Cardiac muscle cell (in vitro differentiated cells and primary cell): ENCODE measurements around the gene LRP1B. TPM values are rescaled to one million over a fixed set of nuclear protein-coding genes. Genes with fewer than 3 reads are reported as not detected.
A peak's percentile ranks its signal among the peaks of the same experiment; 100 is the strongest.

Experiments used
- DNase-seq, 2 donors: peaks; one replicate each; pipeline versions ENCODE4 v3.0.0 to v3.0.0-alpha.2; 2010 to 2017; ENCODE audit warnings: low read depth in 1 of 2, low spot score in 1 of 2
- H3K27ac ChIP-seq: fragments of 200-600 bp; sonication (generic); 2 replicates; pipeline ENCODE4 v1.5.1; 2016
- H3K27me3 ChIP-seq: fragments of 200-600 bp; sonication (generic); 2 replicates; pipeline ENCODE4 v1.6.0; 2016; ENCODE audit warnings: control low read depth
- H3K36me3 ChIP-seq: fragments of 200-600 bp; sonication (generic); 2 replicates; pipeline ENCODE4 v1.5.1; 2016; ENCODE audit warnings: control low read depth
- H3K4me1 ChIP-seq: fragments of 200-600 bp; sonication (generic); 2 replicates; pipeline ENCODE4 v1.8.1; 2017; ENCODE audit warnings: low read depth, mild to moderate bottlenecking, mixed run types
- H3K4me3 ChIP-seq: fragments of 200-600 bp; sonication (generic); 2 replicates; pipeline ENCODE4 v1.5.1; 2016; ENCODE audit warnings: mild to moderate bottlenecking
- H3K9me3 ChIP-seq: fragments of 200-600 bp; sonication (generic); 2 replicates; pipeline ENCODE4 v1.5.1; 2017; ENCODE audit warnings: low read depth, mild to moderate bottlenecking, control low read depth
- CTCF ChIP-seq: IDR thresholded peaks from 2 replicates; pipeline ENCODE4 v1.5.1; 2012; ENCODE audit warnings: low read depth, mild to moderate bottlenecking, low read length
- polyA plus RNA-seq: library from polyadenylated mRNA; unstranded; fragments of >200 nt; fragmentation: Nextera tagmentation; extraction: Ambion mirVana; gene quantifications from 2 replicates; pipeline ENCODE4 v1.2.1, GENCODE V29; 2016
- total RNA-seq: library from RNA; depleted of rRNA; stranded (reverse); fragments of >200 nt; gene quantifications from 2 replicates; pipeline ENCODE4 v1.2.3, GENCODE V29; 2016

The LRP1B gene
- total and polyA plus RNA-seq, 2 experiments from 2014 or later: 1.2 to 2.5 TPM

GRCh38 chr2:141498561-141498960 is 632.3 kb downstream of the LRP1B start:
- Histone ChIP-seq H3K27ac (peak overlapping the region; percentile 53), H3K4me3 (no peak overlapping the region), H3K27me3 (no peaks in the 10 kb centered on the region), H3K9me3 (no peaks in the 10 kb centered on the region), H3K4me1 (peaks cover 17% of the 10 kb centered on the region), H3K36me3 (no peaks in the 10 kb centered on the region)
- TF ChIP-seq CTCF: no peak
- DNase-seq: no peak

- Histone ChIP-seq H3K4me1 (peaks cover 17% of the 10 kb centered on the region), H3K27me3 (no peaks in the 10 kb centered on the region), H3K4me3 (no peak overlapping the region), H3K27ac (no peak overlapping the region), H3K36me3 (no peaks in the 10 kb centered on the region), H3K9me3 (no peaks in the 10 kb centered on the region)
- no peak for DNase-seq
- no peak for TF ChIP-seq CTCF
These were observed 633.5 kb downstream of the LRP1B start for GRCh38 chr2:141497272-141497671.

GRCh38 chr2:141496810-141497209 is 634.0 kb downstream of the LRP1B start:
- Histone ChIP-seq H3K4me1 (peaks cover 17% of the 10 kb centered on the region), H3K27me3 (no peaks in the 10 kb centered on the region), H3K27ac (no peak overlapping the region), H3K36me3 (no peaks in the 10 kb centered on the region), H3K9me3 (no peaks in the 10 kb centered on the region), H3K4me3 (no peak overlapping the region)
- no peak for DNase-seq
- no peak for TF ChIP-seq CTCF

- no peak for TF ChIP-seq CTCF
- H3K36me3 ChIP-seq: no peaks in the 10 kb centered on the region
- peaks cover 8% of the 10 kb centered on the region for H3K4me1 ChIP-seq
- no peak for DNase-seq
- H3K9me3 ChIP-seq: no peaks in the 10 kb centered on the region
- H3K27ac ChIP-seq: no peak overlapping the region
- H3K27me3 ChIP-seq: no peaks in the 10 kb centered on the region
- no peak overlapping the region for H3K4me3 ChIP-seq
These were observed 636.9 kb downstream of the LRP1B start for GRCh38 chr2:141493936-141494335.

- no peaks in the 10 kb centered on the region for H3K4me1 ChIP-seq
- no peak overlapping the region for H3K27ac ChIP-seq
- DNase-seq: no peak
- TF ChIP-seq CTCF: no peak
- H3K4me3 ChIP-seq: no peak overlapping the region
- no peaks in the 10 kb centered on the region for H3K9me3 ChIP-seq
- H3K36me3 ChIP-seq: no peaks in the 10 kb centered on the region
- no peaks in the 10 kb centered on the region for H3K27me3 ChIP-seq
These were observed 638.0 kb downstream of the LRP1B start for GRCh38 chr2:141492816-141493215.

GRCh38 chr2:141490886-141491285 is 639.9 kb downstream of the LRP1B start:
- Histone ChIP-seq H3K4me3 (no peak overlapping the region), H3K27ac (no peak overlapping the region), H3K36me3 (no peaks in the 10 kb centered on the region), H3K27me3 (no peaks in the 10 kb centered on the region), H3K9me3 (no peaks in the 10 kb centered on the region), H3K4me1 (no peaks in the 10 kb centered on the region)
- TF ChIP-seq CTCF: no peak
- no peak for DNase-seq
